PC-3 (cell line): ENCODE data around the gene OR52A1. TPM values are rescaled to one million over a fixed set of nuclear protein-coding genes. Genes with fewer than 3 reads are reported as not detected.

ENCODE experiments used
- ATAC-seq: fragments of 200-7000 bp; cut with Tn5 transposase; 2 replicates; pipeline ENCODE4 v1.9.1; 2020; ENCODE audit warnings: mild to moderate bottlenecking, moderate library complexity
- BruUV-seq: library from RNA; stranded (reverse); fragments of 400-500 nt; replicated peaks from 2 replicates; lab custom pipeline; 2021; lab: Mats Ljungman, UMichigan
- CTCF ChIA-PET: fragments of 300-600 bp; sonication (Branson Sonifier 250); formaldehyde crosslinking; loops from one replicate; lab custom pipeline; 2022; ENCODE audit warnings: antibody characterized with exemption; lab: Charles Lee
- POLR2A ChIA-PET: fragments of 300-600 bp; sonication (Branson Sonifier 250); formaldehyde crosslinking; loops from one replicate; lab custom pipeline; 2022; ENCODE audit warnings: antibody characterized with exemption; ENCODE audit not compliant: unreplicated experiment; lab: Charles Lee
- DNase-seq: peaks from one replicate; pipeline ENCODE4 v3.0.0-alpha.2; 2015
- H2AFZ ChIP-seq: fragments of 300-600 bp; sonication (generic); 2 replicates; pipeline ENCODE4 v1.6.0; 2016; ENCODE audit warnings: antibody characterized with exemption, low read length
- H3F3A ChIP-seq: fragments of 300-600 bp; sonication (generic); one replicate; pipeline ENCODE4 v1.6.0; 2017; ENCODE audit warnings: antibody characterized with exemption, low read length, control low read depth, mild to moderate bottlenecking; ENCODE audit not compliant: unreplicated experiment
- H3K27ac ChIP-seq: fragments of 300-600 bp; sonication (generic); 2 replicates; pipeline ENCODE4 v1.5.1; 2016; ENCODE audit warnings: mild to moderate bottlenecking, low read length
- H3K27me3 ChIP-seq: fragments of 300-600 bp; sonication (generic); 2 replicates; pipeline ENCODE4 v1.6.1; 2016; ENCODE audit warnings: low read length, mixed read lengths
- H3K36me3 ChIP-seq: fragments of 300-600 bp; sonication (generic); 2 replicates; pipeline ENCODE4 v1.6.1; 2016; ENCODE audit warnings: low read depth, mixed run types, low read length, mixed read lengths
- H3K4me1 ChIP-seq: fragments of 300-600 bp; sonication (generic); 2 replicates; pipeline ENCODE4 v1.5.1; 2016; ENCODE audit warnings: low read length; ENCODE audit not compliant: insufficient read depth
- H3K4me2 ChIP-seq: fragments of 300-600 bp; sonication (generic); 2 replicates; pipeline ENCODE4 v1.6.0; 2016; ENCODE audit warnings: low read length
- H3K4me3 ChIP-seq: fragments of 300-600 bp; sonication (generic); 2 replicates; pipeline ENCODE4 v1.5.1; 2016; ENCODE audit warnings: mild to moderate bottlenecking, low read length, mixed read lengths
- H3K79me2 ChIP-seq: fragments of 300-600 bp; sonication (generic); 2 replicates; pipeline ENCODE4 v1.6.1; 2017; ENCODE audit warnings: low read length, mixed read lengths
- H3K9ac ChIP-seq: fragments of 300-600 bp; sonication (generic); 2 replicates; pipeline ENCODE4 v1.6.0; 2016; ENCODE audit warnings: mild to moderate bottlenecking, low read length
- H3K9me2 ChIP-seq: fragments of 300-600 bp; sonication (generic); replicated peaks from 2 replicates; pipeline ENCODE4 v1.6.1; 2016; ENCODE audit warnings: mixed run types, low read length, mixed read lengths
- H3K9me3 ChIP-seq: fragments of 300-600 bp; sonication (generic); 2 replicates; pipeline ENCODE4 v1.6.1; 2016; ENCODE audit warnings: low read length, mixed read lengths
- H4K20me1 ChIP-seq: fragments of 300-600 bp; sonication (generic); 2 replicates; pipeline ENCODE4 v1.6.1; 2016; ENCODE audit warnings: low read length, mixed read lengths
- CTCF ChIP-seq: fragments of 300-600 bp; sonication (generic); conservative IDR thresholded peaks from 2 replicates; pipeline ENCODE4 v1.5.1; 2017; ENCODE audit warnings: antibody characterized with exemption, low read depth, mild to moderate bottlenecking, low read length
- EZH2 ChIP-seq: fragments of 300-600 bp; sonication (generic); IDR thresholded peaks from one replicate; pipeline ENCODE4 v1.6.1; 2017; ENCODE audit warnings: antibody characterized with exemption, mild to moderate bottlenecking, low read length; ENCODE audit not compliant: unreplicated experiment
- EZH2phosphoT487 ChIP-seq: fragments of 300-600 bp; sonication (generic); IDR thresholded peaks from 2 replicates; pipeline ENCODE4 v1.6.1; 2018; ENCODE audit warnings: mild to moderate bottlenecking, antibody characterized with exemption, low read length, borderline replicate concordance
- intact Hi-C: fragments of 100-400 bp; cut with micrococcal nuclease; formaldehyde crosslinking; loops from 2 replicates; pipeline ENCODE4 v1.9.0; 2023
- total RNA-seq: library from RNA; depleted of rRNA; stranded (reverse); fragments of >200 nt; gene quantifications from 2 replicates; pipeline ENCODE4 v1.2.3, GENCODE V29; 2014

Gene OR52A1
- total RNA-seq, 1 experiment from 2014 or later = not detected

GRCh38 chr11:5196067-5196466, 41.5 kb upstream of the OR52A1 start:
- H3K4me3 ChIP-seq = no peak overlapping the region
- no peaks in the 10 kb centered on the region for H3F3A ChIP-seq
- CTCF ChIA-PET = no interaction called here
- intact Hi-C loops = no loop called here
- no peaks in the 10 kb centered on the region for H3K27me3 ChIP-seq
- no peak for DNase-seq
- no peak overlapping the region for H3K27ac ChIP-seq
- no peaks in the 10 kb centered on the region for H3K79me2 ChIP-seq
- no peak overlapping the region for H2AFZ ChIP-seq
- no peak overlapping the region for H3K9ac ChIP-seq
- no TSS peak for BruUV-seq
- no peaks in the 10 kb centered on the region for H3K9me3 ChIP-seq
- TF ChIP-seq CTCF (no peak), EZH2phosphoT487 (no peak), EZH2 (no peak)
- ATAC-seq = no peak
- no peak overlapping the region for H3K4me2 ChIP-seq
- H3K4me1 ChIP-seq = no peaks in the 10 kb centered on the region
- no peaks in the 10 kb centered on the region for H3K36me3 ChIP-seq
- POLR2A ChIA-PET = no interaction called here
- no peaks in the 10 kb centered on the region for H4K20me1 ChIP-seq
- no peaks in the 10 kb centered on the region for H3K9me2 ChIP-seq

- ChIA-PET POLR2A (no interaction called here), CTCF (no interaction called here)
- Histone ChIP-seq H3F3A (no peaks in the 10 kb centered on the region), H2AFZ (no peak overlapping the region), H4K20me1 (no peaks in the 10 kb centered on the region), H3K27ac (no peak overlapping the region), H3K9me2 (no peaks in the 10 kb centered on the region), H3K4me2 (no peak overlapping the region), H3K9ac (no peak overlapping the region), H3K27me3 (no peaks in the 10 kb centered on the region), H3K4me3 (no peak overlapping the region), H3K36me3 (no peaks in the 10 kb centered on the region), H3K79me2 (no peaks in the 10 kb centered on the region), H3K9me3 (no peaks in the 10 kb centered on the region), H3K4me1 (no peaks in the 10 kb centered on the region)
- DNase-seq (no peak), ATAC-seq (no peak)
- BruUV-seq = no TSS peak
- TF ChIP-seq CTCF (no peak), EZH2phosphoT487 (no peak), EZH2 (no peak)
- intact Hi-C loops = no loop called here
These were observed 38.2 kb upstream of the OR52A1 start for GRCh38 chr11:5192738-5193137.

DNA sequence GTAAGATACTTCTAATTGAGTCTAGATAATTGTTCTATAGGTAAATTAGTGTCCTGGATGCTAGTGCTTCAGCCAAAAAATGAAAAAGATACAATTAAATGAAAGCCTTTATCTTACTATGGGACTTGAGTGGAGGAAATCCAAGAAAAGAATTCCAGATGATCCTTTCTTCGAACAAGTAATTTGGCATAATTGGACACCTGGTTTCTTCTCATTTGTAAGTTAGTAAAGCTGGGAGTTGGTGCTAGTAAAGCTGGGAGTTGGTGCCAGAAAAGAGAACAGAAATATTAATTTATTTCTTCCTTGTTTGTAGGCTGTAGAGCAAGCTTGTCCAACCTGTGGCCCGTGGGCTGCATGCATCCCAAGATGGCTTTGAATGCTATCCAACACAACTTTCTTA, 33.6 kb upstream of the OR52A1 start:
- Histone ChIP-seq H3K4me2 (no peak overlapping the region), H3K9me3 (no peaks in the 10 kb centered on the region), H3K9ac (no peak overlapping the region), H3K79me2 (no peaks in the 10 kb centered on the region), H3F3A (no peaks in the 10 kb centered on the region), H3K9me2 (no peaks in the 10 kb centered on the region), H3K4me3 (no peak overlapping the region), H3K27ac (no peak overlapping the region), H3K4me1 (no peaks in the 10 kb centered on the region), H3K36me3 (no peaks in the 10 kb centered on the region), H4K20me1 (no peaks in the 10 kb centered on the region), H2AFZ (no peak overlapping the region), H3K27me3 (no peaks in the 10 kb centered on the region)
- TF ChIP-seq CTCF (no peak), EZH2phosphoT487 (no peak), EZH2 (no peak)
- no TSS peak for BruUV-seq
- intact Hi-C loops = no loop called here
- ChIA-PET POLR2A (no interaction called here), CTCF (no interaction called here)
- ATAC-seq (no peak), DNase-seq (no peak)
